BLaER1 (cell line): ENCODE data around the gene PGAM4.

Experiments
- H3K27ac ChIP-seq: shearing (Covaris generic); formaldehyde crosslinking; 2 replicates; pipeline ENCODE4 v1.8.1; 2022
- H3K27me3 ChIP-seq: shearing (Covaris generic); formaldehyde crosslinking; 2 replicates; pipeline ENCODE4 v1.8.1; 2022
- H3K36me3 ChIP-seq: shearing (Covaris generic); formaldehyde crosslinking; 2 replicates; pipeline ENCODE4 v1.8.1; 2022
- H3K4me1 ChIP-seq: shearing (Covaris generic); formaldehyde crosslinking; 2 replicates; pipeline ENCODE4 v1.8.1; 2022
- H3K4me2 ChIP-seq: shearing (Covaris generic); formaldehyde crosslinking; 2 replicates; pipeline ENCODE4 v1.8.1; 2022
- H3K4me3 ChIP-seq: shearing (Covaris generic); formaldehyde crosslinking; 2 replicates; pipeline ENCODE4 v1.8.1; 2022
- H3K9ac ChIP-seq: shearing (Covaris generic); formaldehyde crosslinking; 2 replicates; pipeline ENCODE4 v1.8.1; 2022
- H3K9me3 ChIP-seq: shearing (Covaris generic); formaldehyde crosslinking; 2 replicates; pipeline ENCODE4 v1.8.1; 2022
- H4K20me1 ChIP-seq: shearing (Covaris generic); formaldehyde crosslinking; 2 replicates; pipeline ENCODE4 v1.8.1; 2022
- Cebpa-rat ChIP-seq: shearing (Covaris generic); IDR thresholded peaks from 2 replicates; pipeline ENCODE4 v1.8.1; 2022

The PGAM4 gene

GRCh38 chrX:77969538-77969937, at the start of gene PGAM4:
Gene PGAM4, minus strand, starts transcription at chrX:77969638. Its CDS starts 0 bp downstream, at chrX:77969638.
- no peak within 1 kb of the TSS for H3K4me2 ChIP-seq
- peaks cover 12% of the 10 kb centered on the region; the same call in 1 of the 2 replicates for H3K9me3 ChIP-seq
- no peaks in the 10 kb centered on the region for H4K20me1 ChIP-seq
- TF ChIP-seq Cebpa-rat = no peak
- no peak within 1 kb of the TSS for H3K4me3 ChIP-seq
- no peak within 1 kb of the TSS for H3K9ac ChIP-seq
- H3K27me3 ChIP-seq = peaks cover 32% of the 10 kb centered on the region
- H3K27ac ChIP-seq = no peak within 1 kb of the TSS
- H3K4me1 ChIP-seq = no peaks in the 10 kb centered on the region
- H3K36me3 ChIP-seq = 0 out of 2 replicates have a peak, but pooled peaks cover 3% of the 10 kb centered on the region

GRCh38 chrX:78011846-78012245, 42.4 kb upstream of the PGAM4 start:
- Histone ChIP-seq H4K20me1 (no peaks in the 10 kb centered on the region), H3K27me3 (peaks cover 52% of the 10 kb centered on the region; the same call in 1 of the 2 replicates)
- no peak for TF ChIP-seq Cebpa-rat

GRCh38 chrX:77979870-77980269, 10.4 kb upstream of the PGAM4 start:
- peaks cover 58% of the 10 kb centered on the region for H3K27me3 ChIP-seq
- no peaks in the 10 kb centered on the region for H4K20me1 ChIP-seq
- H3K4me1 ChIP-seq = no peaks in the 10 kb centered on the region
- no peak overlapping the region for H3K9ac ChIP-seq
- no peak overlapping the region for H3K4me2 ChIP-seq
- no peak overlapping the region for H3K4me3 ChIP-seq
- TF ChIP-seq Cebpa-rat = no peak
- no peaks in the 10 kb centered on the region for H3K9me3 ChIP-seq
- no peaks in the 10 kb centered on the region for H3K36me3 ChIP-seq
- H3K27ac ChIP-seq = no peak overlapping the region

More at GRCh38 chrX:78011846-78012245, 42.4 kb upstream of the PGAM4 start:
- H3K9me3 ChIP-seq = no peaks in the 10 kb centered on the region
- no peaks in the 10 kb centered on the region for H3K4me1 ChIP-seq
- no peak overlapping the region for H3K4me3 ChIP-seq
- H3K9ac ChIP-seq = no peak overlapping the region
- H3K4me2 ChIP-seq = no peak overlapping the region
- no peak overlapping the region for H3K27ac ChIP-seq
- H3K36me3 ChIP-seq = no peaks in the 10 kb centered on the region

GRCh38 chrX:77977518-77977917, 8.1 kb upstream of the PGAM4 start:
- peaks cover 49% of the 10 kb centered on the region; the same call in 1 of the 2 replicates for H3K27me3 ChIP-seq
- H3K4me2 ChIP-seq = no peak overlapping the region
- H3K9me3 ChIP-seq = no peaks in the 10 kb centered on the region
- no peaks in the 10 kb centered on the region for H3K36me3 ChIP-seq
- no peaks in the 10 kb centered on the region for H4K20me1 ChIP-seq
- TF ChIP-seq Cebpa-rat = no peak
- H3K9ac ChIP-seq = no peak overlapping the region
- H3K27ac ChIP-seq = no peak overlapping the region
- H3K4me3 ChIP-seq = no peak overlapping the region
- H3K4me1 ChIP-seq = no peaks in the 10 kb centered on the region

GRCh38 chrX:77977095-77977494, 7.7 kb upstream of the PGAM4 start:
- TF ChIP-seq Cebpa-rat = no peak
- no peak overlapping the region for H3K4me3 ChIP-seq
- no peaks in the 10 kb centered on the region for H3K9me3 ChIP-seq
- H4K20me1 ChIP-seq = no peaks in the 10 kb centered on the region
- H3K27me3 ChIP-seq = peaks cover 53% of the 10 kb centered on the region
- H3K27ac ChIP-seq = no peak overlapping the region
- no peaks in the 10 kb centered on the region for H3K4me1 ChIP-seq
- no peak overlapping the region for H3K9ac ChIP-seq
- no peak overlapping the region for H3K4me2 ChIP-seq
- no peaks in the 10 kb centered on the region for H3K36me3 ChIP-seq

- H3K27ac ChIP-seq = no peak overlapping the region
- H3K4me3 ChIP-seq = no peak overlapping the region
- no peaks in the 10 kb centered on the region for H3K9me3 ChIP-seq
- H4K20me1 ChIP-seq = no peaks in the 10 kb centered on the region
- no peaks in the 10 kb centered on the region for H3K4me1 ChIP-seq
- no peak overlapping the region for H3K4me2 ChIP-seq
- TF ChIP-seq Cebpa-rat = no peak
- H3K36me3 ChIP-seq = no peaks in the 10 kb centered on the region
- peaks cover 61% of the 10 kb centered on the region for H3K27me3 ChIP-seq
- no peak overlapping the region for H3K9ac ChIP-seq
Observed at GRCh38 chrX:77975755-77976154, 6.3 kb upstream of the PGAM4 start.

- peaks cover 12% of the 10 kb centered on the region; the same call in 1 of the 2 replicates for H3K9me3 ChIP-seq
- 0 out of 2 replicates have a peak, but pooled peaks cover 3% of the 10 kb centered on the region for H3K36me3 ChIP-seq
- H4K20me1 ChIP-seq = no peaks in the 10 kb centered on the region
- H3K27ac ChIP-seq = no peak overlapping the region
- no peak overlapping the region for H3K9ac ChIP-seq
- H3K27me3 ChIP-seq = peaks cover 30% of the 10 kb centered on the region
- no peaks in the 10 kb centered on the region for H3K4me1 ChIP-seq
- H3K4me3 ChIP-seq = no peak overlapping the region
- no peak overlapping the region for H3K4me2 ChIP-seq
- TF ChIP-seq Cebpa-rat = no peak
Observed at GRCh38 chrX:77967631-77968030, 1.8 kb downstream of the PGAM4 start.

GRCh38 chrX:77966361-77966760, 3.1 kb downstream of the PGAM4 start:
- H3K4me2 ChIP-seq = no peak overlapping the region
- peaks cover 12% of the 10 kb centered on the region; the same call in 1 of the 2 replicates for H3K9me3 ChIP-seq
- H3K9ac ChIP-seq = no peak overlapping the region
- no peak overlapping the region for H3K27ac ChIP-seq
- no peaks in the 10 kb centered on the region for H3K4me1 ChIP-seq
- no peak for TF ChIP-seq Cebpa-rat
- no peaks in the 10 kb centered on the region for H4K20me1 ChIP-seq
- no peak overlapping the region for H3K4me3 ChIP-seq
- H3K36me3 ChIP-seq = 0 out of 2 replicates have a peak, but pooled peaks cover 3% of the 10 kb centered on the region
- peaks cover 31% of the 10 kb centered on the region for H3K27me3 ChIP-seq

- Histone ChIP-seq H3K9ac (no peak overlapping the region), H3K4me3 (no peak overlapping the region), H3K9me3 (peaks cover 18% of the 10 kb centered on the region), H4K20me1 (no peaks in the 10 kb centered on the region), H3K4me1 (no peaks in the 10 kb centered on the region), H3K4me2 (no peak overlapping the region), H3K27me3 (peaks cover 29% of the 10 kb centered on the region), H3K27ac (no peak overlapping the region), H3K36me3 (no peaks in the 10 kb centered on the region; the same call in 1 of the 2 replicates)
- TF ChIP-seq Cebpa-rat = no peak
Observed at GRCh38 chrX:77962068-77962902, 7.2 kb downstream of the PGAM4 start.

- H3K27me3 ChIP-seq = peaks cover 32% of the 10 kb centered on the region
- no peak overlapping the region for H3K4me2 ChIP-seq
- no peaks in the 10 kb centered on the region for H4K20me1 ChIP-seq
- peaks cover 13% of the 10 kb centered on the region for H3K9me3 ChIP-seq
- no peak overlapping the region for H3K4me3 ChIP-seq
- H3K4me1 ChIP-seq = no peaks in the 10 kb centered on the region
- no peaks in the 10 kb centered on the region; the same call in 1 of the 2 replicates for H3K36me3 ChIP-seq
- no peak overlapping the region for H3K27ac ChIP-seq
- no peak for TF ChIP-seq Cebpa-rat
- H3K9ac ChIP-seq = no peak overlapping the region
Observed at GRCh38 chrX:77961063-77961462, 8.4 kb downstream of the PGAM4 start.
